GM19395 (cell line): ENCODE results near the gene PCDHGA5.
"Not testable (repeated sequence)": the region's sequence is repeated elsewhere in the genome, so short reads cannot be mapped to it uniquely, and the experiment has no call there.

Experiments used
- ATAC-seq: cut with Tn5 transposase; IDR thresholded peaks from one replicate; pipeline ENCODE4 v1.9.1; 2021; ENCODE audit warnings: mild to moderate bottlenecking, moderate library complexity; ENCODE audit not compliant: unreplicated experiment

Gene PCDHGA5

GRCh38 chr5:141412854-141413539 lies 49.0 kb downstream of the PCDHGA5 start, which contains the start of gene PCDHGA10:
Gene PCDHGA10, plus strand, starts transcription at chr5:141412987. Its CDS starts 189 bp downstream, at chr5:141413176.
- peak; percentile 81 for ATAC-seq

- no peak for ATAC-seq
Measured at GRCh38 chr5:141413540-141414069, 49.6 kb downstream of the PCDHGA5 start.

- not testable (repeated sequence) for ATAC-seq
Measured at GRCh38 chr5:141414548-141415274, 50.7 kb downstream of the PCDHGA5 start.

GRCh38 chr5:141415275-141415618 lies 51.3 kb downstream of the PCDHGA5 start:
- not testable (repeated sequence) for ATAC-seq
